Measurements from ENCODE around the gene DENND1A.

- no peak for TF ChIP-seq EZH2 (IDR thresholded peaks at IDR 0.05; ENCODE audit: insufficient read depth, low read length)
- no peak for TF ChIP-seq CTCF (IDR thresholded peaks at IDR 0.05; ENCODE audit: insufficient read depth, low read depth, low read length)
These were observed 393.5 kb downstream of the DENND1A start for GRCh38 chr9:123536455-123536868.

All from astrocyte (in vitro differentiated cells and primary cell).